H1 (cell line): ENCODE results near the gene TMEM243. TPM values are rescaled to one million over a fixed set of nuclear protein-coding genes. Genes with fewer than 3 reads are reported as not detected.

Experiments used
- CHD1 ChIP-seq: IDR thresholded peaks from 2 replicates; pipeline ENCODE4 v1.6.1; 2012; ENCODE audit warnings: low read depth, low read length, improper control_type of control experiment
- SRF ChIP-seq: IDR thresholded peaks from 2 replicates; pipeline ENCODE4 v1.6.1; 2011; ENCODE audit warnings: mild to moderate bottlenecking, low read depth, low read length, moderate library complexity
- polyA plus RNA-seq, 7 experiments: library from polyadenylated mRNA; depleted of rRNA in 3 of 7; stranded (reverse) in 5 of 7; unstranded in 2 of 7; fragments of >200 nt in 5 of 7; fragments of 200-250 nt in 2 of 7; gene quantifications; 1 replicate in 5 of 7; 2 replicates in 1 of 7; 4 replicates in 1 of 7; pipeline versions ENCODE4 v1.2.1 to v1.2.3, GENCODE V29; 2011 to 2013; ENCODE audit warnings: missing spikeins in 2 of 7, mixed read lengths in 2 of 7
- total RNA-seq: library from RNA; stranded (reverse); fragmentation: NEBNext Ultra II Directional; extraction: Animal tissue kit (Norgen Biotek cat#: 25700); gene quantifications from 2 replicates; pipeline ENCODE4 v1.2.1, GENCODE V29; 2021
- TF ChIP-seq, protein P1 (sequence below): fragments of 300-600 bp; sonication (generic); IDR thresholded peaks from 2 replicates; pipeline ENCODE4 v1.7.1; 2012; ENCODE audit warnings: low read length, moderate library complexity, mild to moderate bottlenecking, inconsistent platforms; ENCODE audit not compliant: insufficient replicate concordance
- TF ChIP-seq, protein P2 (sequence below): IDR thresholded peaks from 2 replicates; pipeline ENCODE4 v1.6.1; 2012; ENCODE audit warnings: low read length, inconsistent platforms

Gene TMEM243
- total and polyA plus RNA-seq, 2 of the 8 experiments (the other 6 are each of a cell fraction or from before 2014, with no cell fraction given) = 23.7 to 27.6 TPM

GRCh38 chr7:87190783-87191182 is 28.7 kb downstream of the TMEM243 start (continued):
- TF ChIP-seq, protein P1, sequence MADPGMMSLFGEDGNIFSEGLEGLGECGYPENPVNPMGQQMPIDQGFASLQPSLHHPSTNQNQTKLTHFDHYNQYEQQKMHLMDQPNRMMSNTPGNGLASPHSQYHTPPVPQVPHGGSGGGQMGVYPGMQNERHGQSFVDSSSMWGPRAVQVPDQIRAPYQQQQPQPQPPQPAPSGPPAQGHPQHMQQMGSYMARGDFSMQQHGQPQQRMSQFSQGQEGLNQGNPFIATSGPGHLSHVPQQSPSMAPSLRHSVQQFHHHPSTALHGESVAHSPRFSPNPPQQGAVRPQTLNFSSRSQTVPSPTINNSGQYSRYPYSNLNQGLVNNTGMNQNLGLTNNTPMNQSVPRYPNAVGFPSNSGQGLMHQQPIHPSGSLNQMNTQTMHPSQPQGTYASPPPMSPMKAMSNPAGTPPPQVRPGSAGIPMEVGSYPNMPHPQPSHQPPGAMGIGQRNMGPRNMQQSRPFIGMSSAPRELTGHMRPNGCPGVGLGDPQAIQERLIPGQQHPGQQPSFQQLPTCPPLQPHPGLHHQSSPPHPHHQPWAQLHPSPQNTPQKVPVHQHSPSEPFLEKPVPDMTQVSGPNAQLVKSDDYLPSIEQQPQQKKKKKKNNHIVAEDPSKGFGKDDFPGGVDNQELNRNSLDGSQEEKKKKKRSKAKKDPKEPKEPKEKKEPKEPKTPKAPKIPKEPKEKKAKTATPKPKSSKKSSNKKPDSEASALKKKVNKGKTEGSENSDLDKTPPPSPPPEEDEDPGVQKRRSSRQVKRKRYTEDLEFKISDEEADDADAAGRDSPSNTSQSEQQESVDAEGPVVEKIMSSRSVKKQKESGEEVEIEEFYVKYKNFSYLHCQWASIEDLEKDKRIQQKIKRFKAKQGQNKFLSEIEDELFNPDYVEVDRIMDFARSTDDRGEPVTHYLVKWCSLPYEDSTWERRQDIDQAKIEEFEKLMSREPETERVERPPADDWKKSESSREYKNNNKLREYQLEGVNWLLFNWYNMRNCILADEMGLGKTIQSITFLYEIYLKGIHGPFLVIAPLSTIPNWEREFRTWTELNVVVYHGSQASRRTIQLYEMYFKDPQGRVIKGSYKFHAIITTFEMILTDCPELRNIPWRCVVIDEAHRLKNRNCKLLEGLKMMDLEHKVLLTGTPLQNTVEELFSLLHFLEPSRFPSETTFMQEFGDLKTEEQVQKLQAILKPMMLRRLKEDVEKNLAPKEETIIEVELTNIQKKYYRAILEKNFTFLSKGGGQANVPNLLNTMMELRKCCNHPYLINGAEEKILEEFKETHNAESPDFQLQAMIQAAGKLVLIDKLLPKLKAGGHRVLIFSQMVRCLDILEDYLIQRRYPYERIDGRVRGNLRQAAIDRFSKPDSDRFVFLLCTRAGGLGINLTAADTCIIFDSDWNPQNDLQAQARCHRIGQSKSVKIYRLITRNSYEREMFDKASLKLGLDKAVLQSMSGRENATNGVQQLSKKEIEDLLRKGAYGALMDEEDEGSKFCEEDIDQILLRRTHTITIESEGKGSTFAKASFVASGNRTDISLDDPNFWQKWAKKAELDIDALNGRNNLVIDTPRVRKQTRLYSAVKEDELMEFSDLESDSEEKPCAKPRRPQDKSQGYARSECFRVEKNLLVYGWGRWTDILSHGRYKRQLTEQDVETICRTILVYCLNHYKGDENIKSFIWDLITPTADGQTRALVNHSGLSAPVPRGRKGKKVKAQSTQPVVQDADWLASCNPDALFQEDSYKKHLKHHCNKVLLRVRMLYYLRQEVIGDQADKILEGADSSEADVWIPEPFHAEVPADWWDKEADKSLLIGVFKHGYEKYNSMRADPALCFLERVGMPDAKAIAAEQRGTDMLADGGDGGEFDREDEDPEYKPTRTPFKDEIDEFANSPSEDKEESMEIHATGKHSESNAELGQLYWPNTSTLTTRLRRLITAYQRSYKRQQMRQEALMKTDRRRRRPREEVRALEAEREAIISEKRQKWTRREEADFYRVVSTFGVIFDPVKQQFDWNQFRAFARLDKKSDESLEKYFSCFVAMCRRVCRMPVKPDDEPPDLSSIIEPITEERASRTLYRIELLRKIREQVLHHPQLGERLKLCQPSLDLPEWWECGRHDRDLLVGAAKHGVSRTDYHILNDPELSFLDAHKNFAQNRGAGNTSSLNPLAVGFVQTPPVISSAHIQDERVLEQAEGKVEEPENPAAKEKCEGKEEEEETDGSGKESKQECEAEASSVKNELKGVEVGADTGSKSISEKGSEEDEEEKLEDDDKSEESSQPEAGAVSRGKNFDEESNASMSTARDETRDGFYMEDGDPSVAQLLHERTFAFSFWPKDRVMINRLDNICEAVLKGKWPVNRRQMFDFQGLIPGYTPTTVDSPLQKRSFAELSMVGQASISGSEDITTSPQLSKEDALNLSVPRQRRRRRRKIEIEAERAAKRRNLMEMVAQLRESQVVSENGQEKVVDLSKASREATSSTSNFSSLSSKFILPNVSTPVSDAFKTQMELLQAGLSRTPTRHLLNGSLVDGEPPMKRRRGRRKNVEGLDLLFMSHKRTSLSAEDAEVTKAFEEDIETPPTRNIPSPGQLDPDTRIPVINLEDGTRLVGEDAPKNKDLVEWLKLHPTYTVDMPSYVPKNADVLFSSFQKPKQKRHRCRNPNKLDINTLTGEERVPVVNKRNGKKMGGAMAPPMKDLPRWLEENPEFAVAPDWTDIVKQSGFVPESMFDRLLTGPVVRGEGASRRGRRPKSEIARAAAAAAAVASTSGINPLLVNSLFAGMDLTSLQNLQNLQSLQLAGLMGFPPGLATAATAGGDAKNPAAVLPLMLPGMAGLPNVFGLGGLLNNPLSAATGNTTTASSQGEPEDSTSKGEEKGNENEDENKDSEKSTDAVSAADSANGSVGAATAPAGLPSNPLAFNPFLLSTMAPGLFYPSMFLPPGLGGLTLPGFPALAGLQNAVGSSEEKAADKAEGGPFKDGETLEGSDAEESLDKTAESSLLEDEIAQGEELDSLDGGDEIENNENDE = no peak
- TF ChIP-seq, protein P2, sequence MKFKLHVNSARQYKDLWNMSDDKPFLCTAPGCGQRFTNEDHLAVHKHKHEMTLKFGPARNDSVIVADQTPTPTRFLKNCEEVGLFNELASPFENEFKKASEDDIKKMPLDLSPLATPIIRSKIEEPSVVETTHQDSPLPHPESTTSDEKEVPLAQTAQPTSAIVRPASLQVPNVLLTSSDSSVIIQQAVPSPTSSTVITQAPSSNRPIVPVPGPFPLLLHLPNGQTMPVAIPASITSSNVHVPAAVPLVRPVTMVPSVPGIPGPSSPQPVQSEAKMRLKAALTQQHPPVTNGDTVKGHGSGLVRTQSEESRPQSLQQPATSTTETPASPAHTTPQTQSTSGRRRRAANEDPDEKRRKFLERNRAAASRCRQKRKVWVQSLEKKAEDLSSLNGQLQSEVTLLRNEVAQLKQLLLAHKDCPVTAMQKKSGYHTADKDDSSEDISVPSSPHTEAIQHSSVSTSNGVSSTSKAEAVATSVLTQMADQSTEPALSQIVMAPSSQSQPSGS = no peak
- TF ChIP-seq CHD1 (no peak), SRF (no peak)
